Right lobe of liver (tissue), 6 donors: ENCODE measurements around the gene ATP6V0A1. TPM values are rescaled to one million over a fixed set of nuclear protein-coding genes. Genes with fewer than 3 reads are reported as not detected.

ENCODE experiments used
- ATAC-seq, 4 donors: fragments of 200-7000 bp; cut with Tn5 transposase; one replicate each; pipeline ENCODE4 v1.9.1; 2020; ENCODE audit warnings: mild to moderate bottlenecking in 4 of 4, moderate library complexity in 4 of 4
- DNase-seq, 3 donors: peaks; one replicate each; pipeline ENCODE4 v3.0.0-alpha.2; 2020
- H3K27ac ChIP-seq, 3 donors: fragments of 200-600 bp; one replicate each; pipeline ENCODE4 v1.8.0; 2022
- H3K27me3 ChIP-seq, 2 donors: fragments of 200-600 bp; one replicate each; pipeline ENCODE4 v1.8.0; 2022
- H3K36me3 ChIP-seq, 4 donors: fragments of 200-600 bp; sonication (generic) in 1 of 4; one replicate each; pipeline versions ENCODE4 v1.5.1 to v1.8.0; 2017 to 2022; ENCODE audit warnings: control low read depth in 1 of 4
- H3K4me1 ChIP-seq, 4 donors: fragments of 200-600 bp; sonication (generic) in 1 of 4; one replicate each; pipeline versions ENCODE4 v1.5.1 to v1.8.0; 2017 to 2022; ENCODE audit warnings: control low read depth in 1 of 4
- H3K4me3 ChIP-seq, 3 donors: fragments of 200-600 bp; one replicate each; pipeline ENCODE4 v1.8.0; 2022
- H3K9me3 ChIP-seq, 4 donors: fragments of 200-600 bp; sonication (generic) in 1 of 4; one replicate each; pipeline versions ENCODE4 v1.5.1 to v1.8.0; 2017 to 2022; ENCODE audit warnings: control low read depth in 1 of 4
- CTCF ChIP-seq, 4 donors: fragments of 200-600 bp in 3 of 4; fragments of 450-650 bp in 1 of 4; IDR thresholded peaks; one replicate each; pipeline versions ENCODE4 v1.5.1 to v1.8.0; 2016 to 2022; ENCODE audit warnings: antibody characterized with exemption in 4 of 4, mild to moderate bottlenecking in 2 of 4
- POLR2A ChIP-seq: fragments of 450-650 bp; IDR thresholded peaks from one replicate; pipeline ENCODE4 v1.6.1; 2017; ENCODE audit warnings: antibody characterized with exemption, mild to moderate bottlenecking
- WGBS: methylation state at CpG from one replicate; pipeline ENCODE4 v1.1.6; 2018; ENCODE audit warnings: low coverage, low lambda C conversion rate; ENCODE audit not compliant: insufficient coverage; ENCODE audit errors: missing lambda C conversion rate; 5-methylcytosine and 5-hydroxymethylcytosine counted together
- intact Hi-C, 2 donors: fragments of 100-400 bp; cut with DNase I; formaldehyde crosslinking; loops; one replicate each; pipeline versions ENCODE4 v1.11.2 to v1.14.1; 2022
- total RNA-seq, 6 experiments: library from RNA; depleted of rRNA in 2 of 6; stranded (reverse); fragments of >200 nt in 2 of 6; fragmentation: NEBNext Ultra II Directional in 3 of 6; extraction: Animal tissue kit (Norgen Biotek cat#: 25700) in 3 of 6; gene quantifications; one replicate each; pipeline versions ENCODE4 v1.1.0 to v1.2.4, GENCODE V29; 2016 to 2023
- donor health status: DM: no; HTN: yes; CAD: no.
- donor health status: DM: no; HTN: no; CAD: no.
- donor health status: DM: no; HTN: no; CAD: no.
- donor health status: DM: no; HTN: yes; CAD: no.
- donor health status: DM: no; HTN: yes; CAD: no.

ATP6V0A1 gene
- total RNA-seq, 6 experiments from 2014 or later: 36.4 to 66.0 (median 49.4) TPM

DNA sequence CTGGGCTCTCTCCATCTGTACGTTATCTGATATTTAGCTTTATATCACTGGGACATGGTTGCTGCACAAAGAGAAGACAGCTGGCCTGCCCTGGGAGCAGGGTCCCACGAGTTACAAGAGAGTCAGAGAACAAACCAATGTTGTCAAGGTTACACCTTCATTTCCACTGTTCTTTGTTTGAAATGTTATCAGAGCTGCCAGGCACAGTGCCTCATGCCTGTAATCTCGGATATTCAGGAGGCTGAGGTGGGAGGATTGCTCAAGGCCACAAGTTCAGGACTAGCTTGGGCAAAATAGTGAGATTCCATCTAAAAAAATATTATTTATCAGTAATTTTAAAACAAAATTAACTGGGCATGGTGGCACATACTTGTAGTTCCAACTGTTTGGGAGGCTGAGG lies 34.6 kb downstream of the ATP6V0A1 start:
- TF ChIP-seq POLR2A: no peak
- TF ChIP-seq CTCF (IDR thresholded peaks at IDR 0.05): no peak
- no peak for DNase-seq
- H3K9me3 ChIP-seq: no peaks in the 10 kb centered on the region
- H3K27ac ChIP-seq: no peak overlapping the region
- no peak overlapping the region for H3K4me3 ChIP-seq
- H3K27me3 ChIP-seq: no peaks in the 10 kb centered on the region
- H3K36me3 ChIP-seq: peaks cover 5 to 84% (median 25%) of the 10 kb centered on the region in 4 donors
- ATAC-seq: no peak
- intact Hi-C loops: no loop called here
- H3K4me1 ChIP-seq: no peaks in the 10 kb centered on the region
- 60% methylated on average over 3 of the region's 3 CpGs for WGBS

DNA sequence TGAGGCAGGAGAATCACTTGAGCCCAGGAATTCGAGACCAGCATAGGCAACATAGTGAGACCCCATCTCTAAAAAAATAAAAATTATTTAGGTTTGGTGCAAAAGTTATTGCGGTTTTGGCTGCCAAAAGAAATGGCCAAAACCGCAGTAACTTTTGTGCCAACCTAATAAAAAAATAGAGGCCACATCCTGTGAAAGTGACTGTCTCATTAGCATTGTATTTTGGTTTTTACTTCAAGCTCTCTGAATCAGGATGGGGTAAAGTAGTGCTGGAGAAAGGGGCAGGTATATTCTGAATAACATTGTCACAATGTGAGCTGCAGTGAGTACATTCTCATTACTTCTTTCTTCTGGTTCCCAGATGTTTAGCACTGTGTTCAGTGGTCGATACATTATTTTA lies 36.0 kb downstream of the ATP6V0A1 start:
- intact Hi-C loops: no loop called here
- Histone ChIP-seq H3K36me3 (peaks cover 5 to 82% (median 26%) of the 10 kb centered on the region in 4 donors), H3K4me1 (no peaks in the 10 kb centered on the region), H3K27ac (no peak overlapping the region), H3K27me3 (no peaks in the 10 kb centered on the region), H3K9me3 (no peaks in the 10 kb centered on the region), H3K4me3 (no peak overlapping the region)
- ATAC-seq: no peak
- no peak for TF ChIP-seq POLR2A
- no peak for TF ChIP-seq CTCF (IDR thresholded peaks at IDR 0.05)
- 49% methylated on average over 4 of the region's 4 CpGs for WGBS
- DNase-seq: no peak

DNA sequence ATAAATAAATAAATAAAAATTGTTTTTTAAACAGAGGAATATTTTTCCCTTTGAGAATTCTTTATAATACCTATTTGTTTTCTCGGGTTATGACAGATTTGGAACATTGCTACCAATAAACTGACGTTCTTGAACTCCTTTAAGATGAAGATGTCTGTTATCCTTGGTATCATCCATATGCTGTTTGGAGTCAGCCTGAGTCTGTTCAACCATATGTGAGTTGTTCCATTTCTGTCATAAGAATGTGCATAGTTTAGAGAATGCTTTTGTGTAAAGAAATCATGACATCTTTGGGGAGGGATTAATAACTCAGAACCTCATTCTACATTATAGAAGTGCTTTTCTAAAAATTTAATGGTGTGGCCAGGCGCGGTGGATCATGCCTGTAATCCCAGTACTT lies 40.1 kb downstream of the ATP6V0A1 start:
- H3K4me1 ChIP-seq: no peaks in the 10 kb centered on the region
- DNase-seq (no peak), ATAC-seq (no peak)
- no peak overlapping the region for H3K27ac ChIP-seq
- TF ChIP-seq CTCF (IDR thresholded peaks at IDR 0.05): no peak
- no peak for TF ChIP-seq POLR2A
- H3K4me3 ChIP-seq: no peak overlapping the region
- WGBS: 92% methylated on average over 2 of the region's 4 CpGs
- intact Hi-C loops: no loop called here
- H3K9me3 ChIP-seq: no peaks in the 10 kb centered on the region
- no peaks in the 10 kb centered on the region for H3K27me3 ChIP-seq
- peaks cover 0 to 87% (median 36%) of the 10 kb centered on the region in 4 donors for H3K36me3 ChIP-seq

DNA sequence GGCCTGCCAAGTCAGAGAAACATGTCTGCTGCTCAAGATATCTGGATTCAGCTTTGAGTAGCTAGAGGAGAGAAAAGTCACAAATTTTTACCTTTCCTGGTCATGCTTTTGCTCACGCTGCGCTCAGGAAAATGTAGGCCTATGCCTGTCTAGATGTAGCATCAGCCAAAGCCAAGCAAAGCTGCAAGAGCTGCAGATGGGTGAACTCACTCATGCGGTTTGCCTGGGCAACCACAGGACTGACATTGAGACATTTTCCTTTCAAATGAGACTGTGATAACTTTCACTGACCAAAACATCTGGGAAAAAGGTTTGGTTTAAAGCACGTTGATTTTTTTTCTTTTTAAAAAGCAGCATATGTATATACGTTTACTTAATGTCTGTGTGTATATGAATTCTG lies 43.4 kb downstream of the ATP6V0A1 start:
- DNase-seq: no peak
- TF ChIP-seq CTCF (IDR thresholded peaks at IDR 0.05) (no peak), POLR2A (no peak)
- Histone ChIP-seq H3K4me3 (no peak overlapping the region), H3K36me3 (peaks cover 4 to 63% (median 25%) of the 10 kb centered on the region in 4 donors), H3K9me3 (no peaks in the 10 kb centered on the region), H3K4me1 (no peaks in the 10 kb centered on the region), H3K27ac (no peak overlapping the region), H3K27me3 (no peaks in the 10 kb centered on the region)
- intact Hi-C loops: no loop called here
- no peak for ATAC-seq
- 92% methylated on average over 5 of the region's 5 CpGs for WGBS

DNA sequence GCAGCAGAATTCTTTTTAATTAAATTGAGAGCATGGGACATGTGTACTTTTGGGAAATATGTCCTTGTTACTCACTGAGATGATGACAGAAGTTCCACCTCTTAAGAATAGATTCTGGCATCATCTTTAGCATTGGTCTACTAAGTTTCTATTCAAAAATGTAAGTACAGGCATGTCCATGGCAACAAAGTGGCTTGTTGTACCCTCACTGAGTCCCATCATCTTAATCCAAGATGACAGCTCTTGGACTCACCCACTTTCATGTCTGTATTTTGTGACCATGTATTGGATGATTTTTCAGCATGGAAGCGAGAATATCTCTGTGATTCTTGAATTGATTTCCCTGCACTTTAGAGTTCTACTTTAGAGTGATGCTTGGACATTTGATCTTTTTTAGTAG lies 44.2 kb downstream of the ATP6V0A1 start:
- no peak for TF ChIP-seq CTCF (IDR thresholded peaks at IDR 0.05)
- TF ChIP-seq POLR2A: no peak
- ATAC-seq (no peak), DNase-seq (no peak)
- Histone ChIP-seq H3K27me3 (no peaks in the 10 kb centered on the region), H3K9me3 (no peaks in the 10 kb centered on the region), H3K36me3 (peaks cover 4 to 61% (median 25%) of the 10 kb centered on the region in 4 donors), H3K27ac (no peak overlapping the region), H3K4me3 (no peak overlapping the region), H3K4me1 (no peaks in the 10 kb centered on the region)
- 100% methylated on average over 1 of the region's 1 CpG for WGBS
- intact Hi-C loops: no loop called here
